H9 (cell line): ENCODE results near the gene RAB31. TPM values are rescaled to one million over a fixed set of nuclear protein-coding genes. Genes with fewer than 3 reads are reported as not detected.

Experiments
- DNase-seq: peaks from one replicate; pipeline ENCODE4 v3.0.0-alpha.2; 2017
- H2AFZ ChIP-seq: one replicate; pipeline ENCODE4 v1.6.1; 2013; ENCODE audit warnings: mild to moderate bottlenecking, low read length, control low read depth, moderate library complexity
- H2AK5ac ChIP-seq: 2 replicates; pipeline ENCODE4 v1.6.1; 2013; ENCODE audit warnings: low read length, control low read depth, mixed read lengths; ENCODE audit not compliant: insufficient read length
- H2BK120ac ChIP-seq: one replicate; pipeline ENCODE4 v1.6.1; 2013; ENCODE audit warnings: low read depth, mild to moderate bottlenecking, low read length, control low read depth, inconsistent platforms; ENCODE audit not compliant: poor library complexity, severe bottlenecking
- H2BK12ac ChIP-seq: 2 replicates; pipeline ENCODE4 v1.6.1; 2013; ENCODE audit warnings: low read length, control low read depth, mixed read lengths, low read depth; ENCODE audit not compliant: insufficient read length
- H2BK15ac ChIP-seq: 2 replicates; pipeline ENCODE4 v1.6.1; 2013; ENCODE audit warnings: low read depth, low read length, control low read depth
- H2BK20ac ChIP-seq: one replicate; pipeline ENCODE4 v1.6.1; 2013; ENCODE audit warnings: low read depth, mild to moderate bottlenecking, low read length, control low read depth, inconsistent platforms; ENCODE audit not compliant: poor library complexity, severe bottlenecking
- H2BK5ac ChIP-seq: 2 replicates; pipeline ENCODE4 v1.6.1; 2013; ENCODE audit warnings: low read length, control low read depth, mixed read lengths; ENCODE audit not compliant: insufficient read length
- H3K14ac ChIP-seq: 2 replicates; pipeline ENCODE4 v1.6.1; 2013; ENCODE audit warnings: low read length, control low read depth; ENCODE audit not compliant: insufficient read depth
- H3K18ac ChIP-seq: 2 replicates; pipeline ENCODE4 v1.6.1; 2013; ENCODE audit warnings: low read depth, mild to moderate bottlenecking, mixed read lengths, low read length, control low read depth; ENCODE audit not compliant: insufficient read length
- H3K23ac ChIP-seq: 2 replicates; pipeline ENCODE4 v1.6.1; 2013; ENCODE audit warnings: low read length, control low read depth, mixed read lengths, low read depth; ENCODE audit not compliant: insufficient read length
- H3K23me2 ChIP-seq: 2 replicates; pipeline ENCODE4 v1.6.1; 2013; ENCODE audit warnings: low read depth, mild to moderate bottlenecking, mixed read lengths, low read length, control low read depth; ENCODE audit not compliant: insufficient read length, poor library complexity, severe bottlenecking
- H3K27ac ChIP-seq: 2 replicates; pipeline ENCODE4 v1.5.1; 2013; ENCODE audit warnings: low read length, control low read depth, mixed read lengths, low read depth; ENCODE audit not compliant: insufficient read length
- H3K27me3 ChIP-seq: 2 replicates; pipeline ENCODE4 v1.6.1; 2013; ENCODE audit warnings: low read length, control low read depth, inconsistent platforms; ENCODE audit not compliant: insufficient read depth
- H3K4ac ChIP-seq: 2 replicates; pipeline ENCODE4 v1.6.1; 2013; ENCODE audit warnings: low read depth, mild to moderate bottlenecking, control low read depth, inconsistent platforms, low read length, moderate library complexity
- H3K4me1 ChIP-seq: 2 replicates; pipeline ENCODE4 v1.6.1; 2013; ENCODE audit warnings: low read length, control low read depth, inconsistent platforms; ENCODE audit not compliant: insufficient read depth
- H3K4me2 ChIP-seq: 2 replicates; pipeline ENCODE4 v1.6.1; 2013; ENCODE audit warnings: low read length, control low read depth, mixed read lengths; ENCODE audit not compliant: insufficient read length, insufficient read depth
- H3K56ac ChIP-seq: 2 replicates; pipeline ENCODE4 v1.6.1; 2013; ENCODE audit warnings: low read depth, mild to moderate bottlenecking, mixed read lengths, low read length, control low read depth; ENCODE audit not compliant: insufficient read length
- H3K79me1 ChIP-seq: 2 replicates; pipeline ENCODE4 v1.6.1; 2013; ENCODE audit warnings: low read depth, mild to moderate bottlenecking, moderate library complexity, low read length, control low read depth, inconsistent platforms; ENCODE audit not compliant: insufficient read depth, poor library complexity, severe bottlenecking
- H3K79me2 ChIP-seq: 2 replicates; pipeline ENCODE4 v1.6.1; 2013; ENCODE audit warnings: low read length, control low read depth, inconsistent platforms; ENCODE audit not compliant: insufficient read depth
- H3K9ac ChIP-seq: 2 replicates; pipeline ENCODE4 v1.6.1; 2013; ENCODE audit warnings: low read length, control low read depth, mixed read lengths; ENCODE audit not compliant: insufficient read length; ENCODE audit errors: extremely low read depth
- H3K9me3 ChIP-seq: one replicate; pipeline ENCODE4 v1.6.1; 2013; ENCODE audit warnings: low read depth, low read length, inconsistent platforms; ENCODE audit not compliant: control insufficient read depth
- H3T11ph ChIP-seq: one replicate; pipeline ENCODE4 v1.6.1; 2013; ENCODE audit warnings: mild to moderate bottlenecking, low read length, control low read depth, inconsistent platforms
- H4K20me1 ChIP-seq: one replicate; pipeline ENCODE4 v1.6.1; 2013; ENCODE audit not compliant: control insufficient read depth, insufficient read length, insufficient read depth
- H4K5ac ChIP-seq: 2 replicates; pipeline ENCODE4 v1.6.1; 2013; ENCODE audit warnings: low read depth, mild to moderate bottlenecking, mixed read lengths, low read length, control low read depth; ENCODE audit not compliant: insufficient read length
- H4K8ac ChIP-seq: replicated peaks from 2 replicates; pipeline ENCODE4 v1.6.1; 2013; ENCODE audit warnings: low read length, control low read depth, mixed read lengths, low read depth; ENCODE audit not compliant: insufficient read length
- H4K91ac ChIP-seq: 2 replicates; pipeline ENCODE4 v1.6.1; 2013; ENCODE audit warnings: low read depth, mild to moderate bottlenecking, moderate library complexity, mixed read lengths, low read length, control low read depth; ENCODE audit not compliant: insufficient read length
- H3K27ac Mint-ChIP-seq, 3 experiments: 2 replicates in 2 of 3; 3 replicates in 1 of 3; pipeline ENCODE4 v1.8.0; 2020 to 2021; ENCODE audit warnings: mixed read lengths in 3 of 3, mild to moderate bottlenecking in 1 of 3, moderate library complexity in 1 of 3
- H3K27me3 Mint-ChIP-seq: 2 replicates; pipeline ENCODE4 v1.8.0; 2021; ENCODE audit warnings: low read depth, mild to moderate bottlenecking, moderate library complexity, mixed read lengths
- H3K36me3 Mint-ChIP-seq, 3 experiments: 2 replicates in 2 of 3; 3 replicates in 1 of 3; pipeline ENCODE4 v1.8.0; 2020 to 2021; ENCODE audit warnings: low read depth in 3 of 3, mixed read lengths in 3 of 3; ENCODE audit not compliant: insufficient read depth in 1 of 3
- H3K4me1 Mint-ChIP-seq, 2 experiments: 2 replicates each; pipeline ENCODE4 v1.8.0; 2020; ENCODE audit warnings: mixed read lengths in 2 of 2
- H3K4me3 Mint-ChIP-seq, 2 experiments: 2 replicates in 1 of 2; 3 replicates in 1 of 2; pipeline ENCODE4 v1.8.0; 2020 to 2021; ENCODE audit warnings: mild to moderate bottlenecking in 2 of 2, mixed read lengths in 2 of 2, moderate library complexity in 1 of 2
- H3K9me3 Mint-ChIP-seq, 2 experiments: 2 replicates in 1 of 2; 3 replicates in 1 of 2; pipeline ENCODE4 v1.8.0; 2020; ENCODE audit warnings: mild to moderate bottlenecking in 2 of 2, mixed read lengths in 2 of 2, moderate library complexity in 1 of 2
- CTCF ChIP-seq: fragments of 200-600 bp; sonication (generic); conservative IDR thresholded peaks from 3 replicates; pipeline ENCODE4 v1.8.0; 2021; ENCODE audit warnings: antibody characterized with exemption, mild to moderate bottlenecking
- WGBS: extraction: QIAGEN DNeasy Blood & Tissue Kit; methylation state at CpG from one replicate; pipeline ENCODE4 v1.1.7; 2013; ENCODE audit warnings: missing lambda C conversion rate, low lambda C conversion rate, mixed read lengths; ENCODE audit not compliant: insufficient read length; ENCODE audit errors: extremely low coverage; 5-methylcytosine and 5-hydroxymethylcytosine counted together
- total RNA-seq: library from RNA; stranded (reverse); gene quantifications from 2 replicates; pipeline ENCODE4 v1.2.1, GENCODE V29; 2021

Gene RAB31
- total RNA-seq, 1 experiment from 2014 or later: 22.4 TPM

- Histone ChIP-seq H4K5ac (no peak overlapping the region), H3T11ph (no peak overlapping the region), H3K4me1 (no peaks in the 10 kb centered on the region), H3K4ac (no peak overlapping the region), H2BK15ac (no peak overlapping the region), H3K79me1 (no peaks in the 10 kb centered on the region), H2BK20ac (no peak overlapping the region), H3K56ac (no peak overlapping the region), H3K23ac (no peak overlapping the region), H2BK12ac (no peak overlapping the region), H3K27me3 (no peaks in the 10 kb centered on the region), H4K91ac (no peak overlapping the region), H3K27ac (no peak overlapping the region), H3K14ac (no peak overlapping the region), H4K20me1 (no peaks in the 10 kb centered on the region), H3K4me2 (no peak overlapping the region), H2BK5ac (no peak overlapping the region), H3K79me2 (no peaks in the 10 kb centered on the region), H4K8ac (no peak overlapping the region), H2BK120ac (no peak overlapping the region), H3K9ac (no peak overlapping the region), H3K9me3 (no peaks in the 10 kb centered on the region), H2AK5ac (no peak overlapping the region), H3K18ac (no peak overlapping the region), H2AFZ (no peak overlapping the region), H3K23me2 (no peaks in the 10 kb centered on the region)
- H3K4me3 Mint-ChIP-seq: no peak overlapping the region
- peaks cover 2 to 6% (median 4%) of the 10 kb centered on the region in 3 experiments; a peak in 4 of 7 replicates for H3K36me3 Mint-ChIP-seq
- no CpG with 5 or more reads among the region's 12 CpGs for WGBS
- peaks cover 0 to 6% of the 10 kb centered on the region in 2 experiments for H3K4me1 Mint-ChIP-seq
- H3K9me3 Mint-ChIP-seq: peaks cover 4 to 5% of the 10 kb centered on the region in 2 experiments; a peak in 4 of 5 replicates
- DNase-seq: no peak
- no peaks in the 10 kb centered on the region for H3K27me3 Mint-ChIP-seq
- no peak for TF ChIP-seq CTCF
- H3K27ac Mint-ChIP-seq: no peak overlapping the region; a peak in 1 of 7 replicates
These were observed 146.9 kb downstream of the RAB31 start for GRCh38 chr18:9854801-9855676.
